Stomach (tissue), 9 donors: Measurements from ENCODE around the gene PLA2G12A. TPM values are rescaled to one million over a fixed set of nuclear protein-coding genes. Genes with fewer than 3 reads are reported as not detected.

Source experiments
- DNase-seq, 2 donors: peaks; one replicate each; pipeline versions ENCODE4 v3.0.0 to v3.0.0-alpha.2; 2013 to 2019
- H3K27ac ChIP-seq, 5 donors: fragments of 200-600 bp in 4 of 5; sonication (generic) in 4 of 5; one replicate each; pipeline ENCODE4 v1.5.1; 2013 to 2019; ENCODE audit warnings: mild to moderate bottlenecking in 1 of 5, moderate library complexity in 1 of 5
- H3K27me3 ChIP-seq, 3 donors: fragments of 200-600 bp; sonication (generic); one replicate each; pipeline ENCODE4 v1.5.1; 2017 to 2019; ENCODE audit warnings: mixed run types in 1 of 3
- H3K36me3 ChIP-seq, 4 donors: fragments of 200-600 bp; sonication (generic); 1 replicate in 3 of 4; 2 replicates in 1 of 4; pipeline ENCODE4 v1.5.1; 2016 to 2019
- H3K4me1 ChIP-seq, 4 donors: fragments of 200-600 bp; sonication (generic); one replicate each; pipeline ENCODE4 v1.5.1; 2016 to 2019
- H3K4me3 ChIP-seq, 4 donors: fragments of 200-600 bp; sonication (generic) in 3 of 4; one replicate each; pipeline ENCODE4 v1.5.1; 2016 to 2019; ENCODE audit warnings: mild to moderate bottlenecking in 1 of 4
- H3K9me3 ChIP-seq, 4 donors: fragments of 200-600 bp; sonication (generic); one replicate each; pipeline ENCODE4 v1.5.1; 2016 to 2019
- CTCF ChIP-seq, 7 experiments: fragments of 450-650 bp in 4 of 7; fragments of 200-600 bp in 3 of 7; sonication (generic) in 3 of 7; IDR thresholded peaks; one replicate each; pipeline ENCODE4 v1.5.1; 2016 to 2019; ENCODE audit warnings: antibody characterized with exemption in 7 of 7, control low read depth in 2 of 7, mild to moderate bottlenecking in 1 of 7
- EP300 ChIP-seq: sonication (generic); formaldehyde crosslinking; IDR thresholded peaks from one replicate; pipeline ENCODE4 v1.6.1; 2017; ENCODE audit warnings: antibody characterized with exemption
- POLR2A ChIP-seq, 4 donors: fragments of 450-650 bp; IDR thresholded peaks; one replicate each; pipeline ENCODE4 v1.6.1; 2016; ENCODE audit warnings: antibody characterized with exemption in 4 of 4, control low read depth in 2 of 4, mild to moderate bottlenecking in 1 of 4, moderate library complexity in 1 of 4
- POLR2AphosphoS5 ChIP-seq, 3 donors: sonication (generic); formaldehyde crosslinking; IDR thresholded peaks; one replicate each; pipeline ENCODE4 v1.6.1; 2016; ENCODE audit warnings: antibody characterized with exemption in 3 of 3
- WGBS, 5 donors: extraction: QIAGEN DNeasy Blood & Tissue Kit in 3 of 5; methylation state at CpG; one replicate each; pipeline versions ENCODE4 v1.1.5 to v1.1.7; 2013 to 2018; 5-methylcytosine and 5-hydroxymethylcytosine counted together
- intact Hi-C: fragments of 100-400 bp; cut with DNase I; formaldehyde crosslinking; loops from one replicate; pipeline ENCODE4 v1.15.1; 2023; ENCODE audit warnings: low total_unique reads
- polyA plus RNA-seq, 3 donors: library from polyadenylated mRNA; stranded (reverse); fragments of 200-250 nt; gene quantifications; one replicate each; pipeline ENCODE4 v1.2.3, GENCODE V29; 2013
- total RNA-seq, 5 donors: library from RNA; depleted of rRNA; stranded (reverse); fragments of >200 nt; gene quantifications; one replicate each; pipeline versions ENCODE4 v1.1.0 to v1.2.3, GENCODE V29; 2014 to 2016
- donor health status: healthy with polysubstance abuse.
- donor health status: Bipolar disorder and iron deficiency.
- donor health status: healthy.

The PLA2G12A gene
- total and polyA plus RNA-seq, 8 donors, result 3.5 to 95.9 (median 10.6) TPM

GRCh38 chr4:109702950-109703663, 26.8 kb downstream of the PLA2G12A start, which contains the start of gene CASP6:
Gene CASP6 (minus strand): TSS chr4:109703445. CDS start chr4:109703395, 50 bp downstream.
- peaks cover 0 to 8% (median 6%) of the 10 kb centered on the region in 4 donors for H3K36me3 ChIP-seq
- peak within 1 kb of the TSS; percentile 90 to 98 (median 91) for H3K27ac ChIP-seq
- TF ChIP-seq CTCF (IDR thresholded peaks at IDR 0.05), result peak in 5 of 7 experiments; percentile 25 to 73 (median 56)
- TF ChIP-seq POLR2AphosphoS5 (IDR thresholded peaks at IDR 0.05), result peak in 2 of 3 donors; percentile 61 to 66
- TF ChIP-seq POLR2A (IDR thresholded peaks at IDR 0.05), result peak in 1 of 4 donors; percentile 2
- no peak for TF ChIP-seq EP300
- peak; percentile 92 to 93 for DNase-seq
- H3K27me3 ChIP-seq, result no peaks in the 10 kb centered on the region
- WGBS, 5 donors, result 0 to 1% (median 0%) methylated on average over 43 to 72 of the region's 72 CpGs; no CpG with 5 or more reads in 1 of the 5 donors
- H3K9me3 ChIP-seq, result no peaks in the 10 kb centered on the region
- peak within 1 kb of the TSS; percentile 82 to 89 (median 86) for H3K4me3 ChIP-seq
- intact Hi-C loops, result no loop called here
- peaks cover 18 to 43% (median 23%) of the 10 kb centered on the region in 4 donors for H3K4me1 ChIP-seq

- intact Hi-C loops, result no loop called here
- H3K4me1 ChIP-seq, result peaks cover 18 to 43% (median 23%) of the 10 kb centered on the region in 4 donors
- TF ChIP-seq CTCF (IDR thresholded peaks at IDR 0.05) (no peak), EP300 (no peak), POLR2AphosphoS5 (IDR thresholded peaks at IDR 0.05) (no peak), POLR2A (IDR thresholded peaks at IDR 0.05) (no peak)
- WGBS, 5 donors, result 21 to 38% (median 27%) methylated on average over 21 of the region's 21 CpGs
- peak in 1 of 2 donors; percentile 63 for DNase-seq
- peak overlapping the region; percentile 90 to 98 (median 91) for H3K27ac ChIP-seq
- H3K9me3 ChIP-seq, result no peaks in the 10 kb centered on the region
- H3K4me3 ChIP-seq, result peak overlapping the region; percentile 82 to 89 (median 86)
- H3K27me3 ChIP-seq, result no peaks in the 10 kb centered on the region
- peaks cover 0 to 16% (median 11%) of the 10 kb centered on the region in 4 donors for H3K36me3 ChIP-seq
These were observed 28.1 kb downstream of the PLA2G12A start for GRCh38 chr4:109701566-109702410.

- 70 to 82% (median 78%) methylated on average over 8 of the region's 8 CpGs for WGBS, 5 donors
- no peaks in the 10 kb centered on the region for H3K9me3 ChIP-seq
- H3K27me3 ChIP-seq, result no peaks in the 10 kb centered on the region
- TF ChIP-seq POLR2A (IDR thresholded peaks at IDR 0.05), result no peak
- no peak for TF ChIP-seq EP300
- no peak for TF ChIP-seq CTCF (IDR thresholded peaks at IDR 0.05)
- TF ChIP-seq POLR2AphosphoS5 (IDR thresholded peaks at IDR 0.05), result no peak
- H3K4me3 ChIP-seq, result no peak overlapping the region
- no peak overlapping the region for H3K27ac ChIP-seq
- no peak for DNase-seq
- intact Hi-C loops, result loop anchor here (10.0 kb wide), 1 partner anchor 115 kb away; the partner anchor contains the start of gene GAR1
- H3K36me3 ChIP-seq, result peaks cover 0 to 35% (median 29%) of the 10 kb centered on the region in 4 donors
- peaks cover 17 to 42% (median 22%) of the 10 kb centered on the region in 4 donors for H3K4me1 ChIP-seq
These were observed 30.2 kb downstream of the PLA2G12A start for GRCh38 chr4:109699553-109700225.
